GM18499 (cell line): ENCODE results near the gene VPS35L.
"Not testable (repeated sequence)": the region's sequence is repeated elsewhere in the genome, so short reads cannot be mapped to it uniquely, and the experiment has no call there.

Source experiments
- ATAC-seq: cut with Tn5 transposase; IDR thresholded peaks from one replicate; pipeline ENCODE4 v1.9.1; 2021; ENCODE audit warnings: moderate number of reproducible peaks; ENCODE audit not compliant: insufficient read depth, unreplicated experiment

Gene VPS35L

GRCh38 chr16:19708296-19709205 is 153.0 kb downstream of the VPS35L start:
- no peak for ATAC-seq

GRCh38 chr16:19709381-19710136 is 154.1 kb downstream of the VPS35L start:
- no peak for ATAC-seq

- ATAC-seq: no peak
Observed at GRCh38 chr16:19710191-19710908, 154.8 kb downstream of the VPS35L start.

- no peak for ATAC-seq
Observed at GRCh38 chr16:19710991-19711545, 155.6 kb downstream of the VPS35L start.

- ATAC-seq: no peak
Observed at GRCh38 chr16:19711643-19712042, 156.1 kb downstream of the VPS35L start.

GRCh38 chr16:19712418-19713058 is 157.0 kb downstream of the VPS35L start:
- no peak for ATAC-seq

GRCh38 chr16:19713697-19714096 is 158.2 kb downstream of the VPS35L start:
- ATAC-seq: no peak

- ATAC-seq: no peak
Observed at GRCh38 chr16:19715566-19715965, 160.1 kb downstream of the VPS35L start.

GRCh38 chr16:19716183-19716582 is 160.7 kb downstream of the VPS35L start:
- ATAC-seq: no peak

GRCh38 chr16:19716728-19717127 is 161.2 kb downstream of the VPS35L start:
- ATAC-seq: not testable (repeated sequence)

GRCh38 chr16:19717314-19717713 is 161.8 kb downstream of the VPS35L start:
- ATAC-seq: no peak

GRCh38 chr16:19717741-19718623 is 162.5 kb downstream of the VPS35L start, which contains the start of the genes IQCK and KNOP1:
IQCK (plus strand) TSS chr16:19718271; CDS start chr16:19718307, 36 bp downstream.
KNOP1 (minus strand) TSS chr16:19718227; CDS start chr16:19715035, 3,192 bp downstream.
- ATAC-seq: peak; percentile 56

- no peak for ATAC-seq
Observed at GRCh38 chr16:19718624-19718965, 163.1 kb downstream of the VPS35L start.

- ATAC-seq: no peak
Observed at GRCh38 chr16:19722269-19722952, 166.9 kb downstream of the VPS35L start.

- ATAC-seq: no peak
Observed at GRCh38 chr16:19722981-19723380, 167.5 kb downstream of the VPS35L start.

GRCh38 chr16:19728636-19728965 is 173.1 kb downstream of the VPS35L start:
- no peak for ATAC-seq

GRCh38 chr16:19733551-19733950 is 178.0 kb downstream of the VPS35L start:
- no peak for ATAC-seq

GRCh38 chr16:19735074-19735867 is 179.8 kb downstream of the VPS35L start:
- no peak for ATAC-seq
